Caco-2 (cell line): ENCODE measurements around the gene PTPN23. TPM values are rescaled to one million over a fixed set of nuclear protein-coding genes. Genes with fewer than 3 reads are reported as not detected.

Experiments
- total RNA-seq: library from RNA; stranded (reverse); gene quantifications from 2 replicates; pipeline ENCODE4 v1.2.3, GENCODE V29; 2022

PTPN23 gene
- total RNA-seq, 1 experiment from 2014 or later: 49.6 TPM

Other genes starting within 250 kb of the PTPN23 start
- 47.6 and 48.8 TPM in 2 replicates for gene SETD2, start 216.9 kb upstream of the PTPN23 start, total RNA-seq
- 7.1 and 7.2 TPM in 2 replicates for gene KIF9, start 98.2 kb upstream of the PTPN23 start, total RNA-seq
- 26.1 and 29.5 TPM in 2 replicates for gene KLHL18, start 98.1 kb upstream of the PTPN23 start, total RNA-seq
- gene SCAP, start 94.9 kb downstream of the PTPN23 start, total RNA-seq: 104 and 115 TPM in 2 replicates
- 41.0 and 42.0 TPM in 2 replicates for gene ELP6, start 132.7 kb downstream of the PTPN23 start, total RNA-seq
- 0.67 and 0.77 TPM in 2 replicates for gene CSPG5, start 197.8 kb downstream of the PTPN23 start, total RNA-seq